Urinary bladder (tissue), 4 donors: Measurements from ENCODE around the gene KCP. TPM values are rescaled to one million over a fixed set of nuclear protein-coding genes. Genes with fewer than 3 reads are reported as not detected.

Experiments used
- DNase-seq: peaks from one replicate; pipeline ENCODE4 v3.0.0-alpha.2; 2015; ENCODE audit errors: extremely low spot score
- H3K27ac ChIP-seq: one replicate; pipeline ENCODE4 v1.5.1; 2013; ENCODE audit warnings: low read depth, mild to moderate bottlenecking, moderate library complexity
- H3K36me3 ChIP-seq: one replicate; pipeline ENCODE4 v1.6.1; 2013; ENCODE audit warnings: mild to moderate bottlenecking, moderate library complexity; ENCODE audit not compliant: insufficient read depth
- H3K4me1 ChIP-seq: one replicate; pipeline ENCODE4 v1.6.1; 2013; ENCODE audit warnings: mild to moderate bottlenecking, moderate library complexity; ENCODE audit not compliant: insufficient read depth
- H3K4me3 ChIP-seq: one replicate; pipeline ENCODE4 v1.5.1; 2013; ENCODE audit warnings: low read depth, low read length
- WGBS: extraction: QIAGEN DNeasy Blood & Tissue Kit; methylation state at CpG from one replicate; pipeline ENCODE4 v1.1.7; 2013; 5-methylcytosine and 5-hydroxymethylcytosine counted together
- polyA plus RNA-seq: library from polyadenylated mRNA; stranded (reverse); fragments of 200-250 nt; gene quantifications from one replicate; pipeline ENCODE4 v1.2.3, GENCODE V29; 2013
- total RNA-seq: library from RNA; depleted of rRNA; stranded (reverse); fragments of >200 nt; gene quantifications from one replicate; pipeline ENCODE4 v1.2.3, GENCODE V29; 2014
- donor health status: healthy with polysubstance abuse.
- donor health status: healthy.

Gene KCP
- total and polyA plus RNA-seq, 2 donors, result 0.42 to 1.4 TPM

GRCh38 chr7:128934361-128935341 lies 24.1 kb upstream of the KCP start:
- DNase-seq, result no peak
- Histone ChIP-seq H3K4me3 (no peak overlapping the region), H3K4me1 (peaks cover 1% of the 10 kb centered on the region), H3K27ac (no peak overlapping the region), H3K36me3 (no peaks in the 10 kb centered on the region)
- 72% methylated on average over 14 of the region's 14 CpGs for WGBS

GRCh38 chr7:128933180-128933891 lies 22.8 kb upstream of the KCP start:
- Histone ChIP-seq H3K36me3 (no peaks in the 10 kb centered on the region), H3K27ac (no peak overlapping the region), H3K4me1 (no peaks in the 10 kb centered on the region), H3K4me3 (no peak overlapping the region)
- no peak for DNase-seq
- WGBS, result 57% methylated on average over 15 of the region's 15 CpGs

- Histone ChIP-seq H3K4me3 (no peak overlapping the region), H3K27ac (no peak overlapping the region), H3K36me3 (no peaks in the 10 kb centered on the region), H3K4me1 (no peaks in the 10 kb centered on the region)
- no peak for DNase-seq
- WGBS, result 66% methylated on average over 4 of the region's 4 CpGs
Measured at GRCh38 chr7:128932862-128933179, 22.3 kb upstream of the KCP start.

- no peaks in the 10 kb centered on the region for H3K36me3 ChIP-seq
- 92% methylated on average over 19 of the region's 19 CpGs for WGBS
- DNase-seq, result no peak
Measured at GRCh38 chr7:128931965-128932861, 21.7 kb upstream of the KCP start.

GRCh38 chr7:128931190-128931798 lies 20.8 kb upstream of the KCP start:
- no peak for DNase-seq
- WGBS, result 89% methylated on average over 18 of the region's 18 CpGs
- Histone ChIP-seq H3K4me3 (no peak overlapping the region), H3K4me1 (no peaks in the 10 kb centered on the region), H3K36me3 (no peaks in the 10 kb centered on the region), H3K27ac (no peak overlapping the region)

More at GRCh38 chr7:128931965-128932861, 21.7 kb upstream of the KCP start:
- H3K4me1 ChIP-seq, result no peaks in the 10 kb centered on the region
- no peak overlapping the region for H3K4me3 ChIP-seq
- H3K27ac ChIP-seq, result no peak overlapping the region

GRCh38 chr7:128928882-128929788 lies 18.6 kb upstream of the KCP start:
- no peak overlapping the region for H3K4me3 ChIP-seq
- WGBS, result 82% methylated on average over 14 of the region's 14 CpGs
- no peak for DNase-seq
- no peak overlapping the region for H3K27ac ChIP-seq
- no peaks in the 10 kb centered on the region for H3K4me1 ChIP-seq
- H3K36me3 ChIP-seq, result no peaks in the 10 kb centered on the region

- H3K4me1 ChIP-seq, result no peaks in the 10 kb centered on the region
- DNase-seq, result no peak
- no peaks in the 10 kb centered on the region for H3K36me3 ChIP-seq
- WGBS, result 95% methylated on average over 8 of the region's 8 CpGs
- H3K4me3 ChIP-seq, result no peak overlapping the region
- H3K27ac ChIP-seq, result no peak overlapping the region
Measured at GRCh38 chr7:128928159-128928813, 17.8 kb upstream of the KCP start.

- Histone ChIP-seq H3K4me3 (no peak overlapping the region), H3K36me3 (no peaks in the 10 kb centered on the region), H3K4me1 (no peaks in the 10 kb centered on the region), H3K27ac (no peak overlapping the region)
- DNase-seq, result no peak
- 79% methylated on average over 8 of the region's 8 CpGs for WGBS
Measured at GRCh38 chr7:128924707-128925588, 14.4 kb upstream of the KCP start.

GRCh38 chr7:128923411-128923800 lies 12.9 kb upstream of the KCP start:
- 80% methylated on average over 5 of the region's 5 CpGs for WGBS
- H3K4me3 ChIP-seq, result no peak overlapping the region
- H3K27ac ChIP-seq, result no peak overlapping the region
- no peak for DNase-seq
- no peaks in the 10 kb centered on the region for H3K4me1 ChIP-seq
- no peaks in the 10 kb centered on the region for H3K36me3 ChIP-seq

- Histone ChIP-seq H3K4me1 (no peaks in the 10 kb centered on the region), H3K4me3 (no peak overlapping the region), H3K36me3 (no peaks in the 10 kb centered on the region), H3K27ac (no peak overlapping the region)
- 78% methylated on average over 16 of the region's 16 CpGs for WGBS
- DNase-seq, result no peak
Measured at GRCh38 chr7:128922496-128923410, 12.2 kb upstream of the KCP start.
